ENCODE measurements around the gene SORCS2.

Gene SORCS2

DNA sequence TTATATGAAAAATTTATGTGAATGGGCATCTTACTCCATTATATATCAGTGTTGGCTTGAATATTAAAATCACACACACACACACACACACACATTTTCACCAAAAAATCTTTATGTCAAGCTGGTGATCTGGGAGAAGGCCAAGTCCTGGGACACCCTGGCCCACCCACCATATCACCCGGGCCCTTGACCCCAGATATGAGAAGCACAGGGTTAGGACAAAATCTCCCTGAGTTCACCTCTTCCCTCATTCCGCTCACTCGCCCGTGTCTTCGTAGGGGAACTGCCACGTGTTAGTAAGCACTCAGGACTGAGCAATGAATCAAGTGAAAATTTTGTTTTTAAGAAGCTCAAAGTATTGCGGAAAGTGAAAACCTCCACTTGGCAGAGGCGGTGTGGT is 346.2 kb downstream of the SORCS2 start:
- no peak for TF ChIP-seq CTCF (IDR thresholded peaks at IDR 0.05; ENCODE audit: low read depth, low read length)
- DNase-seq (ENCODE audit: extremely low read depth, low read depth): no peak

DNA sequence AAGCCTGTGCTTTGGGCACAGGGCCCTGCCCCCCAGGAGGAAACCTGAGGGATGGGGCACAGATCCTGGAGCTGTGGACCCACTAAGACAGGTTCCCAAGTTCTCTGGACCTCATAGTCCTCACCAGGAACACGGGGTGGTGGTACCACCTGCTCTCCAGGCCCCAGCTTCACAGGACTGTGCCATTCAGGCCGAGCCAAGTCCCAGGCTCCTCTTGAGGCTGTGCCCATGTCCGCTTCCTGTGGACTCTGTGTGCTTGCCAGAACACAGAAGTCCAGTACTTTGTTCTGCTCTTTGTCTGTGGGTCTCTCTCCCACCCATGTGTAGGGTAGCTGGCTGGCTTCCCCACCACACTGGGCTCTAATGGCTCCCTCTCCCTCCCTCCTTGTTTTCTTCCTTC is 346.8 kb downstream of the SORCS2 start:
- TF ChIP-seq CTCF (IDR thresholded peaks at IDR 0.05; ENCODE audit: low read depth, low read length): no peak
- DNase-seq (ENCODE audit: extremely low read depth, low read depth): no peak

DNA sequence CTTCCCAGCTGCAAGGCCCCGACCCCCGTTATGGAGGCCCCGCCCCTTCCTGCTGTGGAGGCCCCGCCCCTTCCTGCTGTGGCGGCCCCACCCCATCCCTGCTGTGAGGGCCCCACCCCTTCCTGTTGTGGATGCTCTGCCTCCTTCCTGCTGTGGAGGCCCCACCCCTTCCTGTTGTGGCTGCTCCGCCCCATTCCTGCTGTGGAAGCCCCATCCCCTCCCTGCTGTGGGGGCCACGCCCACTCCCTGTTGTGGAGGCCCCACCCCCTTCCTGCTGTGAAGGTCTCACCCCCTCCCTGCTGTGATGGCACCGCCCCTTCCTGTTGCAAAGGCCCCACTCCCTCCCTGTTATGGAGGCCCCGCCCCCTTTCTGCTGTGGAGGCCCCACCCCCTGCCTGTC is 347.3 kb downstream of the SORCS2 start:
- DNase-seq (ENCODE audit: extremely low read depth, low read depth): no peak
- TF ChIP-seq CTCF (IDR thresholded peaks at IDR 0.05; ENCODE audit: low read depth, low read length): no peak

GRCh38 chr4:7540206-7540605 is 347.9 kb downstream of the SORCS2 start:
- TF ChIP-seq CTCF (IDR thresholded peaks at IDR 0.05; ENCODE audit: low read depth, low read length): no peak

DNA sequence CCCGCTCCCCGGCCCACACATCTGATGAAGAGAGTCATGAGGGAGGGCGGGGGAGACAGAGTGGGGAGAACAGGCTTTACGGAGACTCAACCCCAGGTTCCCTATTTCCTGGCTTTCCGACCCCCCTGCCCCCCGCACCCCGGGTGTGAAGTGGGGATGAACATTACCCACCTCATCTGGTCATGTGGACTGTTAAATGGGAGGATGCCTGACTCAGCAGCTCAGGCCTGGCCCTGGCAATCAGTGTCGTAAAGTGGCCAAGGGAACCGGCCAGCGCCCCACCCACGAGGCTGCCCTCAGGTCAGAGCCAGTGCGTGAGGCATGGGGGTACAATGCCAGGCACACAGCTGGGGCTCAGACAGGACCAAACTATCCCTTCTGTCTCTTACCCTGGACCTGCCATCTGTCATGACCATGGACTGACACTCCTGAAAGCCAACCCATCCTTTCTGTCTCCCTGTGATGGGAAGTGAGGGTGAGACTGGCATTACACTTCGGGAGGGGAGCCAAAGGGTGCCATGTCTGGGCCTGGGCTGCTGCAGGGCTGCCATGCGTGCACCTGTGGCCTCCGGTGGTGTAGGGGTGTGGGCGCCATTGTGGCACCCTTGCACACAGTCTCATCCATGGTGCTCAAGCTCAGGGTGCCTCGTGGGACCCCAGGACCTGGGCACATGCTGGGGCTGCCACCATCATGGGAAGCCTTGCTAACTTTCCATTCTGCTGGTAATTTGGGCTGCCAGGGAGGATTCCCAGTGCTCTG is 348.5 kb downstream of the SORCS2 start:
- TF ChIP-seq CTCF (IDR thresholded peaks at IDR 0.05; ENCODE audit: low read depth, low read length): no peak
- DNase-seq (ENCODE audit: extremely low read depth, low read depth): no peak

More at GRCh38 chr4:7540206-7540605, 347.9 kb downstream of the SORCS2 start:
- no peak for DNase-seq (ENCODE audit: extremely low read depth, low read depth)

DNA sequence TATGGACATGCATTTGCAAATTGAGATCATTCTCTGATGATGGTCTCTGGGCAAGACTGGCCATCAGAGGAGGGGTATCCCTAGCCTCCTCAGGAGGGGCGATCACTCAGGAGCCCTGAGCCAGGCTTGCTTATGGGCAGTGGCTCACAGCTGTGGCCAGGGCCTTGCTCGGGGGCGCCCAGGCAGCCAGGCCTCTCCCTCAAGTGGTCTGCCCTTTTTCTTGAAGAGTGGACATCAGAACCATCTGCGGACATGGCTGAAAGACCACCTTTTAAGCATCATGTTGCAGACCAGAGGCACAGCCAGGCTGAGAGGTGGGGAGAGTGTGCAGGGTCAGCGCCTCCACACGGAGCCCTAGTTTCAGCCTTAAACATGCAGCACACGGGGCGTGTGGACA is 349.1 kb downstream of the SORCS2 start:
- DNase-seq (ENCODE audit: extremely low read depth, low read depth): no peak
- TF ChIP-seq CTCF (IDR thresholded peaks at IDR 0.05; ENCODE audit: low read depth, low read length): no peak

DNA sequence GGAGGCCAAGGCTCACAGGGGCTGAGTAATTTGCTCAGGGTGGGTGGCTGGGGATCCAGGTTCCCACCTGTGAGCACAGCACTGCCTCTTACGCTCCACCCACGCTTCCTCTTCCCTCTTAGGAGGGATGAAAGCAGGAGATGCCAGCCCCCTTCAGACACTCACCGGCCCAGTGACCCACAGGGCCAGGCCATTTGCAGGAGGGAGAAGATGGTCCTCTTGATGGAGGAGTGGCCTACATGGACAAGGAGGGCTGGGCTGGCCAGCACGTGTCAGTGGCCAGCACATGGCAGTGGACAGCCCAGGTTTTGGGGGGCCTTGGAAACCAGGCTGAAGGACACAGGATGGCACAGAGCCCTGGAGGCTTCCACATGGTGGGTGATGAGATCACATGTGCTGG is 350.4 kb downstream of the SORCS2 start:
- no peak for DNase-seq (ENCODE audit: extremely low read depth, low read depth)
- TF ChIP-seq CTCF (IDR thresholded peaks at IDR 0.05; ENCODE audit: low read depth, low read length): no peak

All from AG09319 (cell line).